MM.1S (cell line): Measurements from ENCODE around the gene TBC1D5.
"Not testable (repeated sequence)": the region's sequence is repeated elsewhere in the genome, so short reads cannot be mapped to it uniquely, and the experiment has no call there.

Experiments used
- DNase-seq: peaks from one replicate; pipeline ENCODE4 v3.0.0-alpha.2; 2015
- H2AFZ ChIP-seq: fragments of 300-600 bp; sonication (generic); 2 replicates; pipeline ENCODE4 v1.6.0; 2016; ENCODE audit warnings: antibody characterized with exemption, low read length
- H3F3A ChIP-seq: fragments of 300-600 bp; sonication (generic); 2 replicates; pipeline ENCODE4 v1.6.1; 2016; ENCODE audit warnings: mild to moderate bottlenecking, antibody characterized with exemption, low read length, moderate library complexity, mixed read lengths; ENCODE audit not compliant: insufficient read depth
- H3K27ac ChIP-seq: fragments of 300-600 bp; sonication (generic); 2 replicates; pipeline ENCODE4 v1.5.1; 2016; ENCODE audit warnings: mild to moderate bottlenecking, low read length
- H3K27me3 ChIP-seq: fragments of 300-600 bp; sonication (generic); replicated peaks from 2 replicates; pipeline ENCODE4 v1.6.0; 2016; ENCODE audit warnings: low read length; ENCODE audit not compliant: insufficient read depth
- H3K36me3 ChIP-seq: fragments of 300-600 bp; sonication (generic); replicated peaks from 2 replicates; pipeline ENCODE4 v1.6.1; 2016; ENCODE audit warnings: mild to moderate bottlenecking, low read length, mixed read lengths; ENCODE audit not compliant: insufficient read depth
- H3K4me1 ChIP-seq: fragments of 300-600 bp; sonication (generic); 2 replicates; pipeline ENCODE4 v1.6.1; 2016; ENCODE audit warnings: low read length, mixed read lengths
- H3K4me2 ChIP-seq: fragments of 300-600 bp; sonication (generic); 2 replicates; pipeline ENCODE4 v1.6.0; 2016; ENCODE audit warnings: low read depth, low read length
- H3K4me3 ChIP-seq: fragments of 300-600 bp; sonication (generic); 2 replicates; pipeline ENCODE4 v1.5.1; 2016; ENCODE audit warnings: low read length, mixed read lengths
- H3K79me2 ChIP-seq: fragments of 300-600 bp; sonication (generic); 2 replicates; pipeline ENCODE4 v1.6.1; 2016; ENCODE audit warnings: mixed run types, low read length, mixed read lengths
- H3K9ac ChIP-seq: fragments of 300-600 bp; sonication (generic); 2 replicates; pipeline ENCODE4 v1.6.1; 2016; ENCODE audit warnings: low read length, mixed read lengths
- H3K9me2 ChIP-seq: fragments of 300-600 bp; sonication (generic); replicated peaks from 2 replicates; pipeline ENCODE4 v1.6.1; 2016; ENCODE audit warnings: mild to moderate bottlenecking, low read length, mixed read lengths; ENCODE audit not compliant: insufficient read depth
- H3K9me3 ChIP-seq: fragments of 300-600 bp; sonication (generic); replicated peaks from 2 replicates; pipeline ENCODE4 v1.6.1; 2016; ENCODE audit warnings: mild to moderate bottlenecking, low read length, mixed read lengths; ENCODE audit not compliant: insufficient read depth
- H4K20me1 ChIP-seq: fragments of 300-600 bp; sonication (generic); 2 replicates; pipeline ENCODE4 v1.6.1; 2016; ENCODE audit warnings: mild to moderate bottlenecking, low read length, moderate library complexity, mixed read lengths; ENCODE audit not compliant: insufficient read depth
- CTCF ChIP-seq: fragments of 300-600 bp; sonication (generic); IDR thresholded peaks from 2 replicates; pipeline ENCODE4 v1.5.1; 2016; ENCODE audit warnings: antibody characterized with exemption, low read length, mixed read lengths
- EZH2 ChIP-seq: fragments of 300-600 bp; sonication (generic); optimal IDR thresholded peaks from 2 replicates; pipeline ENCODE3; 2017; ENCODE audit warnings: low read depth, mild to moderate bottlenecking, antibody characterized with exemption, low read length, mixed read lengths
- EZH2phosphoT487 ChIP-seq: fragments of 300-600 bp; sonication (generic); IDR thresholded peaks from 2 replicates; pipeline ENCODE4 v1.6.1; 2018; ENCODE audit warnings: antibody characterized with exemption, low read length

Gene TBC1D5

GRCh38 chr3:17692846-17693669, 49.4 kb downstream of the TBC1D5 start:
- H3K9me3 ChIP-seq, H3K27me3 ChIP-seq, H3K4me3 ChIP-seq, H3F3A ChIP-seq, H3K9me2 ChIP-seq, H3K9ac ChIP-seq, H2AFZ ChIP-seq, DNase-seq, H4K20me1 ChIP-seq, H3K4me2 ChIP-seq, H3K27ac ChIP-seq, H3K4me1 ChIP-seq, H3K79me2 ChIP-seq, H3K36me3 ChIP-seq: not testable (repeated sequence)

GRCh38 chr3:17687566-17687965, 54.9 kb downstream of the TBC1D5 start:
- H3F3A ChIP-seq = no peaks in the 10 kb centered on the region
- no peaks in the 10 kb centered on the region for H3K36me3 ChIP-seq
- H3K27ac ChIP-seq = no peak overlapping the region
- no peak overlapping the region for H3K9ac ChIP-seq
- no peaks in the 10 kb centered on the region for H3K4me1 ChIP-seq
- H2AFZ ChIP-seq = no peak overlapping the region
- H3K9me2 ChIP-seq = no peaks in the 10 kb centered on the region
- no peak for DNase-seq
- no peak overlapping the region for H3K4me3 ChIP-seq
- H3K79me2 ChIP-seq = no peaks in the 10 kb centered on the region
- H3K27me3 ChIP-seq = no peaks in the 10 kb centered on the region
- no peak for TF ChIP-seq CTCF
- no peak for TF ChIP-seq EZH2phosphoT487
- no peak for TF ChIP-seq EZH2
- no peaks in the 10 kb centered on the region for H4K20me1 ChIP-seq
- no peaks in the 10 kb centered on the region for H3K9me3 ChIP-seq
- no peak overlapping the region for H3K4me2 ChIP-seq

GRCh38 chr3:17686613-17687012, 55.8 kb downstream of the TBC1D5 start:
- no peaks in the 10 kb centered on the region for H3K79me2 ChIP-seq
- H3K36me3 ChIP-seq = no peaks in the 10 kb centered on the region
- no peaks in the 10 kb centered on the region for H3K9me3 ChIP-seq
- H3K9ac ChIP-seq = no peak overlapping the region
- H2AFZ ChIP-seq = no peak overlapping the region
- H3K4me2 ChIP-seq = no peak overlapping the region
- H3K4me3 ChIP-seq = no peak overlapping the region
- TF ChIP-seq CTCF = peak; percentile 21; the same call in 1 of the 2 replicates
- no peak for TF ChIP-seq EZH2phosphoT487
- H4K20me1 ChIP-seq = no peaks in the 10 kb centered on the region
- peak; percentile 27 for DNase-seq
- H3K27me3 ChIP-seq = no peaks in the 10 kb centered on the region
- no peak overlapping the region for H3K27ac ChIP-seq
- H3K9me2 ChIP-seq = no peaks in the 10 kb centered on the region
- no peaks in the 10 kb centered on the region for H3K4me1 ChIP-seq
- no peaks in the 10 kb centered on the region for H3F3A ChIP-seq

GRCh38 chr3:17683542-17684207, 58.8 kb downstream of the TBC1D5 start:
- Histone ChIP-seq H3K27me3 (no peaks in the 10 kb centered on the region), H3K9me2 (no peaks in the 10 kb centered on the region), H3K36me3 (no peaks in the 10 kb centered on the region), H2AFZ (no peak overlapping the region), H3K9me3 (no peaks in the 10 kb centered on the region), H3K4me3 (no peak overlapping the region), H3K9ac (no peak overlapping the region), H3K79me2 (no peaks in the 10 kb centered on the region), H3F3A (no peaks in the 10 kb centered on the region), H3K4me1 (no peaks in the 10 kb centered on the region), H3K27ac (no peak overlapping the region), H3K4me2 (no peak overlapping the region), H4K20me1 (no peaks in the 10 kb centered on the region)
- TF ChIP-seq EZH2 = no peak
- no peak for DNase-seq
